HepG2 (cell line): ENCODE results near the gene RPL36AL. TPM values are rescaled to one million over a fixed set of nuclear protein-coding genes. Genes with fewer than 3 reads are reported as not detected.

Source experiments
- ARID5B ChIP-seq: IDR thresholded peaks from 2 replicates; pipeline ENCODE4 v1.4.0; 2020; ENCODE audit warnings: mild to moderate bottlenecking, missing genetic modification reagents
- ATF5 ChIP-seq: sonication (generic); formaldehyde crosslinking; IDR thresholded peaks from 2 replicates; pipeline ENCODE4 v1.4.0; 2020; ENCODE audit warnings: mild to moderate bottlenecking, low read depth, missing genetic modification reagents
- CERS6 ChIP-seq: sonication (generic); formaldehyde crosslinking; IDR thresholded peaks from 2 replicates; pipeline ENCODE4 v1.5.0; 2020; ENCODE audit warnings: missing genetic modification reagents
- MBNL3 ChIP-seq: fragments of 250-450 bp; sonication (Bioruptor Pico); conservative IDR thresholded peaks from 2 replicates; pipeline ENCODE4 v1.8.0; 2022; ENCODE audit warnings: mild to moderate bottlenecking, inconsistent platforms
- MTF2 ChIP-seq: sonication (generic); formaldehyde crosslinking; IDR thresholded peaks from 2 replicates; pipeline ENCODE4 v1.5.0; 2020; ENCODE audit warnings: missing genetic modification reagents, borderline replicate concordance
- NBN ChIP-seq: fragments of 450-650 bp; conservative IDR thresholded peaks from 2 replicates; pipeline ENCODE4 v1.6.1; 2017
- REPIN1 ChIP-seq: sonication (generic); formaldehyde crosslinking; IDR thresholded peaks from 2 replicates; pipeline ENCODE4 v1.8.0; 2022; ENCODE audit warnings: missing genetic modification reagents, low read depth, mild to moderate bottlenecking, borderline replicate concordance
- SALL2 ChIP-seq: sonication (generic); formaldehyde crosslinking; IDR thresholded peaks from 2 replicates; pipeline ENCODE4 v1.8.1; 2023; ENCODE audit warnings: mild to moderate bottlenecking, missing genetic modification reagents, inconsistent platforms
- SMC3 ChIP-seq: IDR thresholded peaks from 2 replicates; pipeline ENCODE4 v1.6.1; 2011; ENCODE audit warnings: low read length, improper control_type of control experiment
- YEATS2 ChIP-seq: sonication (generic); formaldehyde crosslinking; IDR thresholded peaks from 2 replicates; pipeline ENCODE4 v1.4.0; 2020; ENCODE audit warnings: missing genetic modification reagents, borderline replicate concordance
- ZNF30 ChIP-seq: sonication (generic); formaldehyde crosslinking; IDR thresholded peaks from 2 replicates; pipeline ENCODE4 v1.5.0; 2020; ENCODE audit warnings: mild to moderate bottlenecking, missing genetic modification reagents
- ZNF567 ChIP-seq: sonication (generic); formaldehyde crosslinking; IDR thresholded peaks from 2 replicates; pipeline ENCODE4 v1.8.1; 2023; ENCODE audit warnings: mild to moderate bottlenecking, missing genetic modification reagents, borderline replicate concordance
- ZNF713 ChIP-seq: sonication (generic); formaldehyde crosslinking; IDR thresholded peaks from 2 replicates; pipeline ENCODE4 v1.4.0; 2020; ENCODE audit warnings: mild to moderate bottlenecking, missing genetic modification reagents
- ZNF768 ChIP-seq: sonication (generic); formaldehyde crosslinking; IDR thresholded peaks from 2 replicates; pipeline ENCODE4 v1.4.0; 2020; ENCODE audit warnings: missing genetic modification reagents
- polyA plus RNA-seq, 8 experiments: library from polyadenylated mRNA; depleted of rRNA in 3 of 8; stranded (reverse) in 7 of 8; unstranded in 1 of 8; fragments of >200 nt; fragmentation: Illumina TruSeq in 4 of 8; extraction: Trizol in 4 of 8; gene quantifications; 2 replicates each; pipeline versions ENCODE4 v1.2.1 to v1.2.3, GENCODE V29; 2011 to 2016; ENCODE audit warnings: low read depth in 4 of 8, missing spikeins in 1 of 8, mixed read lengths in 1 of 8; ENCODE audit not compliant: insufficient read depth in 1 of 8
- total RNA-seq, 5 experiments: library from RNA; depleted of rRNA; stranded (reverse); fragments of >200 nt; fragmentation: Illumina TruSeq; extraction: Trizol; gene quantifications; 2 replicates each; pipeline ENCODE4 v1.2.3, GENCODE V29; 2016; ENCODE audit warnings: low read depth in 1 of 5
- TF ChIP-seq, protein P1 (sequence below): sonication (generic); formaldehyde crosslinking; IDR thresholded peaks from 2 replicates; pipeline ENCODE4 v1.4.0; 2020; ENCODE audit warnings: mild to moderate bottlenecking, missing genetic modification reagents
- TF ChIP-seq, protein P2 (sequence below): sonication (generic); formaldehyde crosslinking; IDR thresholded peaks from 2 replicates; pipeline ENCODE4 v1.5.0; 2020; ENCODE audit warnings: missing genetic modification reagents, mild to moderate bottlenecking, borderline replicate concordance
- TF ChIP-seq, protein P3 (sequence below): sonication (generic); formaldehyde crosslinking; IDR thresholded peaks from 2 replicates; pipeline ENCODE4 v1.5.0; 2020; ENCODE audit warnings: missing genetic modification reagents, mild to moderate bottlenecking, borderline replicate concordance
- TF ChIP-seq, protein P4 (sequence below): sonication (generic); formaldehyde crosslinking; IDR thresholded peaks from 2 replicates; pipeline ENCODE4 v1.9.0; 2022; ENCODE audit warnings: missing genetic modification reagents, mild to moderate bottlenecking, borderline replicate concordance

RPL36AL gene
- total and polyA plus RNA-seq, 2 of the 13 experiments (the other 11 are each of a cell fraction or from before 2014, with no cell fraction given), result 90.0 to 294 TPM

DNA sequence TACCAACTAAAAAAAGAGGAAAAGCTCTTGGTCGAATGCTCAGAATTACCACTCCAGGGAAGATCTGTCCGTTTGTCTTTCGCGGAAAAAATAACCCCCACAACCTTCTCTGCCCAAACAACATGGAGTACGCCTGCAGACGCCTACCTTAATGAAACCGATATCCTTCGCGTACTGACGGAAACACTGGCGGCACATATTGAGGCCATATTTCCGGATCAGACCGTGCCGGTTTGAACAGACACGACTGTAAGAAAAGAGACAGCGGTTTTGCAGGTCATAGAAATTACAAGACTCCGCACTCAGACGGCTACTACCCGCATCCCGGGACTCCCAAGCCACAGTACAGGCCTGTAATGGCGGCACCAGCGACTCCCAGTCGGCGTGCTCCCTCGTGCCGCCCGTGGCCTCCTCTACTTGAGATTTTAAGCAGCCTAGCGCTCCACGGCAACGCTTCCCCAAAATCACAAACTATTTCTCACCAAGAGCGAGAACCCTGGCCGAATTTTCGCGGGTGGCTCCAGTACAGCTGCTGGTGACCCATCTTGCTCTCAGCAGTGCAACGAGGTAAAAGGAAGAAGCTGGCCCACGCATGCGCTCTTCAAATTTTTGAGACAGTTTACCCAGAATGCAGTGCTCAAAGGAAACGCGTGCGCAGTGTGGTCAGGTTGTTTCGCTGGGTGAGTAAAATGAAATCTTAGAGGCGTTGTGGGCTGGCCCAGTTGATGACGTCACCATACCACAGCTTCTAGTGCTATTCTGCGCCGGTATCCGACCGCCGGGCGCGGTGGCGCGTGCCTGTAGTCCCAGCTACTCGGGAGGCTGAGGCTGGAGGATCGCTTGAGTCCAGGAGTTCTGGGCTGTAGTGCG, 34.4 kb downstream of the RPL36AL start, which contains the start of gene RPS29 (continued):
- TF ChIP-seq ARID5B (CRISPR knock-in tag) (peak; percentile 74), YEATS2 (CRISPR knock-in tag) (peak; percentile 87; the same call in 1 of the 2 replicates), CERS6 (no peak), MTF2 (CRISPR knock-in tag) (no peak), ZNF30 (CRISPR knock-in tag) (no peak), SMC3 (no peak), ZNF768 (CRISPR knock-in tag) (peak; percentile 54; the same call in 1 of the 2 replicates), ATF5 (CRISPR knock-in tag) (no peak), NBN (no peak), SALL2 (peak; percentile 88), MBNL3 (no peak), ZNF567 (CRISPR knock-in tag) (peak; percentile 31; the same call in 1 of the 2 replicates), ZNF713 (CRISPR knock-in tag) (no peak), REPIN1 (CRISPR knock-in tag) (peak; percentile 85)
- TF ChIP-seq, protein P1, sequence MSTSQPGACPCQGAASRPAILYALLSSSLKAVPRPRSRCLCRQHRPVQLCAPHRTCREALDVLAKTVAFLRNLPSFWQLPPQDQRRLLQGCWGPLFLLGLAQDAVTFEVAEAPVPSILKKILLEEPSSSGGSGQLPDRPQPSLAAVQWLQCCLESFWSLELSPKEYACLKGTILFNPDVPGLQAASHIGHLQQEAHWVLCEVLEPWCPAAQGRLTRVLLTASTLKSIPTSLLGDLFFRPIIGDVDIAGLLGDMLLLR, result no peak
- TF ChIP-seq, protein P2, sequence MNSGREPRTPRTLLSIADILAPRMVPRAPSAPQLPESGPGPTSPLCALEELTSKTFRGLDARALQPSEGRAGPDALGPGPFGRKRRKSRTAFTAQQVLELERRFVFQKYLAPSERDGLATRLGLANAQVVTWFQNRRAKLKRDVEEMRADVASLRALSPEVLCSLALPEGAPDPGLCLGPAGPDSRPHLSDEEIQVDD (CRISPR knock-in tag), result no peak
- TF ChIP-seq, protein P3, sequence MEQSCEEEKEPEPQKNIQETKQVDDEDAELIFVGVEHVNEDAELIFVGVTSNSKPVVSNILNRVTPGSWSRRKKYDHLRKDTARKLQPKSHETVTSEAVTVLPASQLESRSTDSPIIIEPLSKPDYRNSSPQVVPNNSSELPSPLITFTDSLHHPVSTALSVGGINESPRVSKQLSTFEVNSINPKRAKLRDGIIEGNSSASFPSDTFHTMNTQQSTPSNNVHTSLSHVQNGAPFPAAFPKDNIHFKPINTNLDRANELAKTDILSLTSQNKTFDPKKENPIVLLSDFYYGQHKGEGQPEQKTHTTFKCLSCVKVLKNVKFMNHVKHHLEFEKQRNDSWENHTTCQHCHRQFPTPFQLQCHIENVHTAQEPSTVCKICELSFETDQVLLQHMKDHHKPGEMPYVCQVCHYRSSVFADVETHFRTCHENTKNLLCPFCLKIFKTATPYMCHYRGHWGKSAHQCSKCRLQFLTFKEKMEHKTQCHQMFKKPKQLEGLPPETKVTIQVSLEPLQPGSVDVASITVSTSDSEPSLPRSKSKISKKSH, result peak; percentile 17; the same call in 1 of the 2 replicates
- TF ChIP-seq, protein P4, sequence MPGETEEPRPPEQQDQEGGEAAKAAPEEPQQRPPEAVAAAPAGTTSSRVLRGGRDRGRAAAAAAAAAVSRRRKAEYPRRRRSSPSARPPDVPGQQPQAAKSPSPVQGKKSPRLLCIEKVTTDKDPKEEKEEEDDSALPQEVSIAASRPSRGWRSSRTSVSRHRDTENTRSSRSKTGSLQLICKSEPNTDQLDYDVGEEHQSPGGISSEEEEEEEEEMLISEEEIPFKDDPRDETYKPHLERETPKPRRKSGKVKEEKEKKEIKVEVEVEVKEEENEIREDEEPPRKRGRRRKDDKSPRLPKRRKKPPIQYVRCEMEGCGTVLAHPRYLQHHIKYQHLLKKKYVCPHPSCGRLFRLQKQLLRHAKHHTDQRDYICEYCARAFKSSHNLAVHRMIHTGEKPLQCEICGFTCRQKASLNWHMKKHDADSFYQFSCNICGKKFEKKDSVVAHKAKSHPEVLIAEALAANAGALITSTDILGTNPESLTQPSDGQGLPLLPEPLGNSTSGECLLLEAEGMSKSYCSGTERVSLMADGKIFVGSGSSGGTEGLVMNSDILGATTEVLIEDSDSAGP (CRISPR knock-in tag), result peak; percentile 79; the same call in 1 of the 2 replicates
